HCT116 (cell line): Measurements from ENCODE around the gene EHBP1. TPM values are rescaled to one million over a fixed set of nuclear protein-coding genes. Genes with fewer than 3 reads are reported as not detected.

Experiments used
- ATAC-seq: fragments of 200-7000 bp; cut with Tn5 transposase; 2 replicates; pipeline ENCODE4 v1.9.1; 2020; ENCODE audit warnings: mild to moderate bottlenecking, moderate library complexity
- BruUV-seq: library from RNA; stranded (reverse); fragments of 400-500 nt; replicated peaks from 2 replicates; lab custom pipeline; 2021; lab: Mats Ljungman, UMichigan
- CTCF ChIA-PET: fragments of 300-600 bp; sonication (Branson Sonifier 250); formaldehyde crosslinking; loops from one replicate; lab custom pipeline; 2021; ENCODE audit warnings: antibody characterized with exemption; lab: Charles Lee
- POLR2A ChIA-PET: fragments of 300-600, 350-600 bp; sonication (Branson Sonifier 250); formaldehyde crosslinking; loops from one replicate; lab custom pipeline; 2021; ENCODE audit warnings: antibody characterized with exemption; lab: Charles Lee
- RAD21 ChIA-PET, 2 experiments: fragments of 300-600 bp; sonication (Branson Sonifier 250); formaldehyde crosslinking; loops; one replicate each; lab custom pipeline; 2023; ENCODE audit warnings: low total read pairs in 2 of 2; ENCODE audit not compliant: uncharacterized antibody in 2 of 2, unreplicated experiment in 2 of 2, low non-redundant PET in 1 of 2; lab: Charles Lee
- DNase-seq: peaks from one replicate; pipeline ENCODE4 v3.0.0-alpha.2; 2010; ENCODE audit warnings: low read depth, low spot score
- H2AFZ ChIP-seq: fragments of 200-600 bp; shearing (Covaris generic), sonication (generic); 2 replicates; pipeline ENCODE4 v1.6.1; 2017; ENCODE audit warnings: low read depth, mixed run types, mixed read lengths, antibody characterized with exemption, low read length; ENCODE audit not compliant: poor library complexity, severe bottlenecking
- H3K27ac ChIP-seq: 2 replicates; pipeline ENCODE4 v1.5.1; 2012; ENCODE audit warnings: low read depth, low read length
- H3K27me3 ChIP-seq: fragments of 200-600 bp; sonication (generic); 2 replicates; pipeline ENCODE4 v1.6.1; 2016; ENCODE audit warnings: mixed run types, low read length, mixed read lengths; ENCODE audit not compliant: insufficient read depth
- H3K36me3 ChIP-seq, 2 experiments: fragments of 200-500 bp in 1 of 2; fragments of 200-600 bp in 1 of 2; sonication (Bioruptor generic) in 1 of 2; sonication (generic) in 1 of 2; 2 replicates each; pipeline versions ENCODE4 v1.5.1 to v1.6.1; 2014 to 2016; ENCODE audit warnings: low read length in 2 of 2, inconsistent platforms in 1 of 2, mixed read lengths in 1 of 2, mixed run types in 1 of 2; ENCODE audit not compliant: insufficient read depth in 2 of 2, control insufficient read depth in 1 of 2
- H3K4me1 ChIP-seq, 2 experiments: fragments of 200-600 bp in 1 of 2; sonication (generic) in 1 of 2; 2 replicates each; pipeline versions ENCODE4 v1.5.1 to v1.6.1; 2012 to 2017; ENCODE audit warnings: low read length in 2 of 2, inconsistent platforms in 1 of 2, mild to moderate bottlenecking in 1 of 2, mixed read lengths in 1 of 2, mixed run types in 1 of 2, moderate library complexity in 1 of 2; ENCODE audit not compliant: insufficient read depth in 2 of 2, control insufficient read depth in 1 of 2
- H3K4me2 ChIP-seq: fragments of 200-600 bp; sonication (generic); 2 replicates; pipeline ENCODE4 v1.6.1; 2017; ENCODE audit warnings: mixed run types, low read length, mixed read lengths
- H3K4me3 ChIP-seq, 2 experiments: fragments of 200-600 bp in 1 of 2; sonication (generic) in 1 of 2; replicated peaks in 1 of 2; 2 replicates each; pipeline ENCODE4 v1.5.1; 2011 to 2016; ENCODE audit warnings: low read length in 2 of 2, control low read depth in 1 of 2, low read depth in 1 of 2, mild to moderate bottlenecking in 1 of 2, mixed read lengths in 1 of 2, mixed run types in 1 of 2
- H3K79me2 ChIP-seq: fragments of 200-600 bp; sonication (generic); 2 replicates; pipeline ENCODE4 v1.6.1; 2017; ENCODE audit warnings: mild to moderate bottlenecking, mixed run types, low read length, moderate library complexity, mixed read lengths; ENCODE audit not compliant: insufficient read depth
- H3K9ac ChIP-seq: fragments of 200-600 bp; sonication (generic); 2 replicates; pipeline ENCODE4 v1.6.1; 2016; ENCODE audit warnings: low read length, mixed read lengths
- H3K9me2 ChIP-seq: fragments of 200-600 bp; sonication (generic), shearing (Covaris generic); 2 replicates; pipeline ENCODE4 v1.6.1; 2017; ENCODE audit warnings: mixed run types, mild to moderate bottlenecking, moderate library complexity; ENCODE audit not compliant: insufficient read depth
- H3K9me3 ChIP-seq, 2 experiments: fragments of 200-500 bp in 1 of 2; fragments of 200-600 bp in 1 of 2; sonication (Bioruptor generic) in 1 of 2; sonication (generic) in 1 of 2; 2 replicates each; pipeline ENCODE4 v1.6.1; 2014 to 2017; ENCODE audit warnings: low read length in 2 of 2, mixed read lengths in 2 of 2, inconsistent platforms in 1 of 2, low read depth in 1 of 2, mild to moderate bottlenecking in 1 of 2, mixed run types in 1 of 2, moderate library complexity in 1 of 2; ENCODE audit not compliant: control insufficient read depth in 1 of 2, insufficient read depth in 1 of 2
- H4K20me1 ChIP-seq: fragments of 200-600 bp; sonication (generic), shearing (Covaris generic); 2 replicates; pipeline ENCODE4 v1.6.1; 2017; ENCODE audit warnings: mixed run types, mild to moderate bottlenecking, moderate library complexity; ENCODE audit not compliant: insufficient read depth
- ATF3 ChIP-seq: IDR thresholded peaks from 2 replicates; pipeline ENCODE4 v1.6.1; 2012
- FOSL1 ChIP-seq: IDR thresholded peaks from 2 replicates; pipeline ENCODE4 v1.6.1; 2012; ENCODE audit warnings: low read depth
- JUND ChIP-seq: IDR thresholded peaks from 2 replicates; pipeline ENCODE4 v1.6.1; 2012
- POLR2A ChIP-seq: IDR thresholded peaks from 2 replicates; pipeline ENCODE4 v1.7.0; 2011; ENCODE audit warnings: borderline replicate concordance; ENCODE audit not compliant: insufficient read depth, insufficient read length; ENCODE audit errors: extremely low read depth
- POLR2AphosphoS5 ChIP-seq: IDR thresholded peaks from 2 replicates; pipeline ENCODE4 v1.6.1; 2011; ENCODE audit warnings: mild to moderate bottlenecking, low read depth, low read length, moderate library complexity
- SIN3A ChIP-seq: IDR thresholded peaks from 2 replicates; pipeline ENCODE4 v1.6.1; 2012; ENCODE audit warnings: low read depth
- TCF7L2 ChIP-seq: IDR thresholded peaks from 2 replicates; pipeline ENCODE4 v1.7.0; 2011; ENCODE audit warnings: borderline replicate concordance, inconsistent platforms; ENCODE audit not compliant: insufficient read depth, insufficient read length; ENCODE audit errors: extremely low read depth
- ZBTB33 ChIP-seq: IDR thresholded peaks from 2 replicates; pipeline ENCODE4 v1.6.1; 2011; ENCODE audit warnings: mild to moderate bottlenecking, low read length, moderate library complexity; ENCODE audit not compliant: insufficient replicate concordance; ENCODE audit errors: extremely low read depth
- intact Hi-C: fragments of 100-400 bp; cut with micrococcal nuclease; formaldehyde crosslinking; loops from 2 replicates; pipeline ENCODE4 v1.10.0; 2022
- total RNA-seq: library from RNA; stranded (reverse); gene quantifications from one replicate; pipeline ENCODE4 v1.2.1, GENCODE V29; 2021; ENCODE audit not compliant: unreplicated experiment
- TF ChIP-seq, protein P1 (sequence below): IDR thresholded peaks from 2 replicates; pipeline ENCODE4 v1.6.1; 2012; ENCODE audit warnings: low read depth
- TF ChIP-seq, protein P2 (sequence below): IDR thresholded peaks from 2 replicates; pipeline ENCODE4 v1.6.1; 2012

EHBP1 gene
- total RNA-seq, 1 experiment from 2014 or later, result 89.9 TPM

DNA sequence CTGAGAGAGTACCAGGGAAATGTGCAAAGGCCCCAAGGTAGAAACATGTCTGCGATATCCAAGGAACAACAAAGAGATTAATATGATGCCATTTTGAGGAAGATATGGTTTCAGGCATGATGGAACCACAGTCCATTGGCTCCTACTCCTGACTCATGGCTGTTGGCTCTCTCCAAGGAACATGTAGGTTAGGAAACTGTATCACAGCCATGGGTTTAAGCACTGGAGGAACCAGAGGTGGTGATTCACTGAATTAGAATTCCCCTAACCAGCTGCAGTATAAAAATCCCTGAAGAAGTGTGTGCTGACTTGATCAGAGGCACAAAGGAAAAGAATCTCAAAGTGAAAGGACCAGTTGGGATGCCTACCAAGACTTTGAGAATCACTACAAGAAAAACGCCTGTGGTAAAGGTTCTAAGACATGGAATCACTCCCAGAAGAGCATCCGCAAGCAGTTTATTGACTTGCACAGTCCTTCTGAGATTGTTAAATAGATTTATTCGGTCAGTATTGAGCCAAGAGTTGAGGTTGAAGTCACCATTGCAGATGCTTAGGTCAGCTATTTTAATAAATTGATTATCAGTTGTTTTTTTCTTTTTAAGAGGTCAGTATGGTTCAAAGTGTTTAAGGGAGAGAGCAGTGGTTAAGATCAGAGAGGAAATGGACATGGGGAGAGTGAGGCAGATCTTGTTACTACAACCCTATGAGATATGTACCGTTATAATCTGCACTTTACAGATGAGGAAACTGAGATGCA lies 234.4 kb downstream of the EHBP1 start:
- no TSS peak for BruUV-seq
- no peak overlapping the region for H3K27ac ChIP-seq
- no peak overlapping the region for H2AFZ ChIP-seq
- ATAC-seq, result no peak
- no peaks in the 10 kb centered on the region for H3K27me3 ChIP-seq
- H3K4me3 ChIP-seq, result no peak overlapping the region
- DNase-seq, result no peak
- no peaks in the 10 kb centered on the region for H3K9me3 ChIP-seq
- ChIA-PET RAD21 (no interaction called here), CTCF (no interaction called here), POLR2A (no interaction called here)
- no peaks in the 10 kb centered on the region for H4K20me1 ChIP-seq
- TF ChIP-seq FOSL1 (no peak), ATF3 (no peak), TCF7L2 (no peak), POLR2A (no peak), POLR2AphosphoS5 (no peak), SIN3A (no peak), ZBTB33 (no peak), JUND (no peak)
- TF ChIP-seq, protein P1, sequence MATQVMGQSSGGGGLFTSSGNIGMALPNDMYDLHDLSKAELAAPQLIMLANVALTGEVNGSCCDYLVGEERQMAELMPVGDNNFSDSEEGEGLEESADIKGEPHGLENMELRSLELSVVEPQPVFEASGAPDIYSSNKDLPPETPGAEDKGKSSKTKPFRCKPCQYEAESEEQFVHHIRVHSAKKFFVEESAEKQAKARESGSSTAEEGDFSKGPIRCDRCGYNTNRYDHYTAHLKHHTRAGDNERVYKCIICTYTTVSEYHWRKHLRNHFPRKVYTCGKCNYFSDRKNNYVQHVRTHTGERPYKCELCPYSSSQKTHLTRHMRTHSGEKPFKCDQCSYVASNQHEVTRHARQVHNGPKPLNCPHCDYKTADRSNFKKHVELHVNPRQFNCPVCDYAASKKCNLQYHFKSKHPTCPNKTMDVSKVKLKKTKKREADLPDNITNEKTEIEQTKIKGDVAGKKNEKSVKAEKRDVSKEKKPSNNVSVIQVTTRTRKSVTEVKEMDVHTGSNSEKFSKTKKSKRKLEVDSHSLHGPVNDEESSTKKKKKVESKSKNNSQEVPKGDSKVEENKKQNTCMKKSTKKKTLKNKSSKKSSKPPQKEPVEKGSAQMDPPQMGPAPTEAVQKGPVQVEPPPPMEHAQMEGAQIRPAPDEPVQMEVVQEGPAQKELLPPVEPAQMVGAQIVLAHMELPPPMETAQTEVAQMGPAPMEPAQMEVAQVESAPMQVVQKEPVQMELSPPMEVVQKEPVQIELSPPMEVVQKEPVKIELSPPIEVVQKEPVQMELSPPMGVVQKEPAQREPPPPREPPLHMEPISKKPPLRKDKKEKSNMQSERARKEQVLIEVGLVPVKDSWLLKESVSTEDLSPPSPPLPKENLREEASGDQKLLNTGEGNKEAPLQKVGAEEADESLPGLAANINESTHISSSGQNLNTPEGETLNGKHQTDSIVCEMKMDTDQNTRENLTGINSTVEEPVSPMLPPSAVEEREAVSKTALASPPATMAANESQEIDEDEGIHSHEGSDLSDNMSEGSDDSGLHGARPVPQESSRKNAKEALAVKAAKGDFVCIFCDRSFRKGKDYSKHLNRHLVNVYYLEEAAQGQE, result no peak
- TF ChIP-seq, protein P2, sequence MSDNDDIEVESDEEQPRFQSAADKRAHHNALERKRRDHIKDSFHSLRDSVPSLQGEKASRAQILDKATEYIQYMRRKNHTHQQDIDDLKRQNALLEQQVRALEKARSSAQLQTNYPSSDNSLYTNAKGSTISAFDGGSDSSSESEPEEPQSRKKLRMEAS, result no peak
- intact Hi-C loops, result no loop called here
- no peak overlapping the region for H3K9ac ChIP-seq
- peaks cover 0 to 10% of the 10 kb centered on the region in 2 experiments; a peak in 2 of 4 replicates for H3K36me3 ChIP-seq
- no peaks in the 10 kb centered on the region for H3K4me1 ChIP-seq
- 0 out of 2 replicates have a peak, but pooled peaks cover 5% of the 10 kb centered on the region for H3K79me2 ChIP-seq
- no peaks in the 10 kb centered on the region for H3K9me2 ChIP-seq
- H3K4me2 ChIP-seq, result no peak overlapping the region
